Spleen (tissue), 7 donors: ENCODE results near the gene UGT1A9.
"Not testable (repeated sequence)": the region's sequence is repeated elsewhere in the genome, so short reads cannot be mapped to it uniquely, and the experiment has no call there.

Experiments used
- CTCF ChIP-seq, 11 experiments: fragments of 200-600 bp in 7 of 11; fragments of 450-650 bp in 4 of 11; sonication (generic) in 4 of 11; IDR thresholded peaks in 8 of 11; conservative IDR thresholded peaks in 3 of 11; 1 replicate in 7 of 11; 2 replicates in 4 of 11; pipeline versions ENCODE4 v1.4.0 to v1.8.0; 2016 to 2021; ENCODE audit warnings: antibody characterized with exemption in 11 of 11, inconsistent platforms in 4 of 11, mild to moderate bottlenecking in 1 of 11
- POLR2A ChIP-seq, 3 donors: fragments of 450-650 bp; IDR thresholded peaks; one replicate each; pipeline ENCODE4 v1.5.1; 2017; ENCODE audit warnings: antibody characterized with exemption in 3 of 3, mild to moderate bottlenecking in 1 of 3
- POLR2AphosphoS5 ChIP-seq, 3 donors: sonication (generic); formaldehyde crosslinking; IDR thresholded peaks; one replicate each; pipeline ENCODE4 v1.5.1; 2017; ENCODE audit warnings: antibody characterized with exemption in 3 of 3
- donor health status: DM: no; HTN: no; CAD: no; lungs with moderate emphysema.
- donor health status: DM: no; HTN: no; CAD: no.
- donor health status: DM: no; HTN: no; CAD: no.

- not testable (repeated sequence) for TF ChIP-seq POLR2A (IDR thresholded peaks at IDR 0.05); CTCF (IDR thresholded peaks at IDR 0.05 in 8 of 11, conservative IDR thresholded peaks at IDR 0.05 in 3 of 11); POLR2AphosphoS5 (IDR thresholded peaks at IDR 0.05)
These were observed 65.4 kb downstream of the UGT1A9 start for GRCh38 chr2:233736868-233737653.
